GM18861 (cell line): ENCODE data around the gene FBLN2.
"Not testable (repeated sequence)": the region's sequence is repeated elsewhere in the genome, so short reads cannot be mapped to it uniquely, and the experiment has no call there.

Experiments used
- ATAC-seq: cut with Tn5 transposase; IDR thresholded peaks from one replicate; pipeline ENCODE4 v1.9.1; 2021; ENCODE audit not compliant: unreplicated experiment

Gene FBLN2

GRCh38 chr3:13545952-13546454, 2.9 kb upstream of the FBLN2 start:
- ATAC-seq: no peak

- ATAC-seq: no peak
Observed at GRCh38 chr3:13546667-13547171, 2.2 kb upstream of the FBLN2 start.

- no peak for ATAC-seq
Observed at GRCh38 chr3:13547591-13548371, 1.1 kb upstream of the FBLN2 start.

- no peak for ATAC-seq
Observed at GRCh38 chr3:13549623-13550422, 898 bp downstream of the FBLN2 start.

GRCh38 chr3:13550423-13550690, 1.4 kb downstream of the FBLN2 start:
- no peak for ATAC-seq

- no peak for ATAC-seq
Observed at GRCh38 chr3:13550791-13551360, 2.0 kb downstream of the FBLN2 start.

GRCh38 chr3:13552857-13553652, 4.1 kb downstream of the FBLN2 start:
- ATAC-seq: no peak

GRCh38 chr3:13553686-13554085, 4.8 kb downstream of the FBLN2 start:
- ATAC-seq: no peak

GRCh38 chr3:13555753-13556152, 6.8 kb downstream of the FBLN2 start:
- no peak for ATAC-seq

GRCh38 chr3:13556207-13556606, 7.3 kb downstream of the FBLN2 start:
- no peak for ATAC-seq

- ATAC-seq: no peak
Observed at GRCh38 chr3:13556917-13557316, 8.0 kb downstream of the FBLN2 start.

- ATAC-seq: no peak
Observed at GRCh38 chr3:13557417-13557816, 8.5 kb downstream of the FBLN2 start.

GRCh38 chr3:13557926-13558325, 9.0 kb downstream of the FBLN2 start:
- ATAC-seq: no peak

GRCh38 chr3:13558651-13559050, 9.7 kb downstream of the FBLN2 start:
- ATAC-seq: no peak

- no peak for ATAC-seq
Observed at GRCh38 chr3:13559764-13560525, 11.0 kb downstream of the FBLN2 start.

- ATAC-seq: no peak
Observed at GRCh38 chr3:13561376-13561775, 12.5 kb downstream of the FBLN2 start.

GRCh38 chr3:13561967-13562366, 13.0 kb downstream of the FBLN2 start:
- no peak for ATAC-seq

GRCh38 chr3:13562421-13562820, 13.5 kb downstream of the FBLN2 start:
- ATAC-seq: not testable (repeated sequence)

- ATAC-seq: no peak
Observed at GRCh38 chr3:13563321-13563720, 14.4 kb downstream of the FBLN2 start.

- no peak for ATAC-seq
Observed at GRCh38 chr3:13563911-13564310, 15.0 kb downstream of the FBLN2 start.
